ENCODE measurements around the gene TEPSIN. TPM values are rescaled to one million over a fixed set of nuclear protein-coding genes. Genes with fewer than 3 reads are reported as not detected.

The TEPSIN gene
- total and polyA plus RNA-seq, 2 of the 13 experiments (the other 11 are each of a cell fraction or from before 2014, with no cell fraction given), result 16.1 to 18.8 TPM

- TF ChIP-seq ZNF281 (CRISPR knock-in tag; IDR thresholded peaks at IDR 0.05; ENCODE audit: borderline replicate concordance), result no peak
- peak; percentile 17; the same call in 1 of the 2 replicates for TF ChIP-seq NRL (CRISPR knock-in tag; IDR thresholded peaks at IDR 0.05; ENCODE audit: borderline replicate concordance)
- TF ChIP-seq ATF1 (CRISPR knock-in tag; IDR thresholded peaks at IDR 0.05), result no peak
- TF ChIP-seq KDM5A (IDR thresholded peaks at IDR 0.05; ENCODE audit: borderline replicate concordance, low read length), result no peak
- TF ChIP-seq ZNF879 (CRISPR knock-in tag; IDR thresholded peaks at IDR 0.05), result no peak
- no peak for TF ChIP-seq JUNB (CRISPR knock-in tag; IDR thresholded peaks at IDR 0.05; ENCODE audit: borderline replicate concordance)
- no peak for TF ChIP-seq HINFP (CRISPR knock-in tag; IDR thresholded peaks at IDR 0.05; ENCODE audit: low read depth)
- no peak for TF ChIP-seq E2F5 (CRISPR knock-in tag; conservative IDR thresholded peaks at IDR 0.05)
- TF ChIP-seq PTBP1 (IDR thresholded peaks at IDR 0.05; ENCODE audit: low read depth, low read length, poor library complexity, severe bottlenecking), result no peak
- TF ChIP-seq, protein P1, sequence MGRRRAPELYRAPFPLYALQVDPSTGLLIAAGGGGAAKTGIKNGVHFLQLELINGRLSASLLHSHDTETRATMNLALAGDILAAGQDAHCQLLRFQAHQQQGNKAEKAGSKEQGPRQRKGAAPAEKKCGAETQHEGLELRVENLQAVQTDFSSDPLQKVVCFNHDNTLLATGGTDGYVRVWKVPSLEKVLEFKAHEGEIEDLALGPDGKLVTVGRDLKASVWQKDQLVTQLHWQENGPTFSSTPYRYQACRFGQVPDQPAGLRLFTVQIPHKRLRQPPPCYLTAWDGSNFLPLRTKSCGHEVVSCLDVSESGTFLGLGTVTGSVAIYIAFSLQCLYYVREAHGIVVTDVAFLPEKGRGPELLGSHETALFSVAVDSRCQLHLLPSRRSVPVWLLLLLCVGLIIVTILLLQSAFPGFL (CRISPR knock-in tag; IDR thresholded peaks at IDR 0.05), result no peak
- TF ChIP-seq RORA (CRISPR knock-in tag; IDR thresholded peaks at IDR 0.05), result no peak
- TF ChIP-seq ZNF770 (CRISPR knock-in tag; IDR thresholded peaks at IDR 0.05), result no peak
- TF ChIP-seq, protein P2, sequence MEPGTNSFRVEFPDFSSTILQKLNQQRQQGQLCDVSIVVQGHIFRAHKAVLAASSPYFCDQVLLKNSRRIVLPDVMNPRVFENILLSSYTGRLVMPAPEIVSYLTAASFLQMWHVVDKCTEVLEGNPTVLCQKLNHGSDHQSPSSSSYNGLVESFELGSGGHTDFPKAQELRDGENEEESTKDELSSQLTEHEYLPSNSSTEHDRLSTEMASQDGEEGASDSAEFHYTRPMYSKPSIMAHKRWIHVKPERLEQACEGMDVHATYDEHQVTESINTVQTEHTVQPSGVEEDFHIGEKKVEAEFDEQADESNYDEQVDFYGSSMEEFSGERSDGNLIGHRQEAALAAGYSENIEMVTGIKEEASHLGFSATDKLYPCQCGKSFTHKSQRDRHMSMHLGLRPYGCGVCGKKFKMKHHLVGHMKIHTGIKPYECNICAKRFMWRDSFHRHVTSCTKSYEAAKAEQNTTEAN (CRISPR knock-in tag; conservative IDR thresholded peaks at IDR 0.05), result no peak
- no peak for TF ChIP-seq KLF15 (CRISPR knock-in tag; IDR thresholded peaks at IDR 0.05; ENCODE audit: borderline replicate concordance)
- TF ChIP-seq NBN (conservative IDR thresholded peaks at IDR 0.05), result no peak
- TF ChIP-seq HIVEP1 (CRISPR knock-in tag; IDR thresholded peaks at IDR 0.05), result 0 out of 2 replicates have a peak, but pooled peaks have one; percentile 3
- TF ChIP-seq MTA1 (CRISPR knock-in tag; IDR thresholded peaks at IDR 0.05; ENCODE audit: borderline replicate concordance), result peak; percentile 75; the same call in 1 of the 2 replicates
- no peak for TF ChIP-seq ZNF75D (CRISPR knock-in tag; IDR thresholded peaks at IDR 0.05; ENCODE audit: borderline replicate concordance)
- TF ChIP-seq KDM3A (CRISPR knock-in tag; IDR thresholded peaks at IDR 0.05; ENCODE audit: low read depth), result no peak
These were observed 3.0 kb upstream of the TEPSIN start (continued) for GRCh38 chr17:81241648-81242420.
